Right lobe of liver (tissue), 4 donors: ENCODE results near the gene PRKAG2.

ENCODE experiments used
- CTCF ChIP-seq, 4 donors: fragments of 200-600 bp in 3 of 4; fragments of 450-650 bp in 1 of 4; IDR thresholded peaks; one replicate each; pipeline versions ENCODE4 v1.5.1 to v1.8.0; 2016 to 2022; ENCODE audit warnings: antibody characterized with exemption in 4 of 4, mild to moderate bottlenecking in 2 of 4
- POLR2A ChIP-seq: fragments of 450-650 bp; IDR thresholded peaks from one replicate; pipeline ENCODE4 v1.6.1; 2017; ENCODE audit warnings: antibody characterized with exemption, mild to moderate bottlenecking
- donor health status: DM: no; HTN: no; CAD: no.
- donor health status: DM: no; HTN: no; CAD: no.
- donor health status: DM: no; HTN: yes; CAD: no.

GRCh38 chr7:151695951-151696541, 180.9 kb downstream of the PRKAG2 start:
- TF ChIP-seq CTCF (IDR thresholded peaks at IDR 0.05) (no peak), POLR2A (no peak)
